Progenitor cell of endocrine pancreas (in vitro differentiated cells): ENCODE results near the gene SLC25A28. TPM values are rescaled to one million over a fixed set of nuclear protein-coding genes. Genes with fewer than 3 reads are reported as not detected.

Source experiments
- DNase-seq: peaks from one replicate; pipeline ENCODE4 v3.0.0; 2021; ENCODE audit warnings: low spot score; ENCODE audit not compliant: unreplicated experiment
- H3K27ac Mint-ChIP-seq: 2 replicates; pipeline ENCODE4 v1.8.0; 2021; ENCODE audit warnings: mild to moderate bottlenecking, moderate library complexity, mixed read lengths
- H3K27me3 Mint-ChIP-seq: 2 replicates; pipeline ENCODE4 v1.8.0; 2021; ENCODE audit warnings: mixed read lengths
- H3K36me3 Mint-ChIP-seq: 2 replicates; pipeline ENCODE4 v1.8.0; 2022; ENCODE audit warnings: mixed read lengths; ENCODE audit not compliant: insufficient read depth
- H3K4me1 Mint-ChIP-seq: 2 replicates; pipeline ENCODE4 v1.8.0; 2021; ENCODE audit warnings: low read depth, mixed read lengths
- H3K4me3 Mint-ChIP-seq: 2 replicates; pipeline ENCODE4 v1.8.0; 2021; ENCODE audit warnings: low read depth, mild to moderate bottlenecking, moderate library complexity, mixed read lengths
- H3K9me3 Mint-ChIP-seq: 2 replicates; pipeline ENCODE4 v1.8.0; 2021; ENCODE audit warnings: low read depth, mixed read lengths
- CTCF ChIP-seq: fragments of 200-600 bp; sonication (generic); IDR thresholded peaks from one replicate; pipeline ENCODE4 v1.5.0; 2021; ENCODE audit warnings: antibody characterized with exemption, mild to moderate bottlenecking; ENCODE audit not compliant: unreplicated experiment
- total RNA-seq: library from RNA; stranded (reverse); gene quantifications from 2 replicates; pipeline ENCODE4 v1.2.1, GENCODE V29; 2021

The SLC25A28 gene
- total RNA-seq, 1 donor from 2014 or later: 29.4 TPM

- H3K27ac Mint-ChIP-seq: no peak overlapping the region
- no peak overlapping the region for H3K4me3 Mint-ChIP-seq
- no peaks in the 10 kb centered on the region for H3K27me3 Mint-ChIP-seq
- H3K36me3 Mint-ChIP-seq: no peaks in the 10 kb centered on the region
- no peaks in the 10 kb centered on the region for H3K4me1 Mint-ChIP-seq
- DNase-seq: no peak
- H3K9me3 Mint-ChIP-seq: no peaks in the 10 kb centered on the region
- no peak for TF ChIP-seq CTCF
Measured at GRCh38 chr10:99610221-99610620, 10.0 kb downstream of the SLC25A28 start.

- H3K27ac Mint-ChIP-seq: no peak overlapping the region
- DNase-seq: no peak
- no peaks in the 10 kb centered on the region for H3K27me3 Mint-ChIP-seq
- TF ChIP-seq CTCF: no peak
- H3K4me1 Mint-ChIP-seq: no peaks in the 10 kb centered on the region
- H3K4me3 Mint-ChIP-seq: no peak overlapping the region
- H3K36me3 Mint-ChIP-seq: no peaks in the 10 kb centered on the region
- no peaks in the 10 kb centered on the region for H3K9me3 Mint-ChIP-seq
Measured at GRCh38 chr10:99609186-99609585, 11.1 kb downstream of the SLC25A28 start.

GRCh38 chr10:99605351-99605750 is 14.9 kb downstream of the SLC25A28 start:
- TF ChIP-seq CTCF: no peak
- peaks cover 8% of the 10 kb centered on the region for H3K9me3 Mint-ChIP-seq
- no peak overlapping the region for H3K4me3 Mint-ChIP-seq
- H3K4me1 Mint-ChIP-seq: no peaks in the 10 kb centered on the region
- H3K27ac Mint-ChIP-seq: no peak overlapping the region
- peaks cover 2% of the 10 kb centered on the region for H3K36me3 Mint-ChIP-seq
- H3K27me3 Mint-ChIP-seq: no peaks in the 10 kb centered on the region
- DNase-seq: no peak

- Mint-ChIP-seq H3K9me3 (peaks cover 8% of the 10 kb centered on the region), H3K27me3 (peaks cover 3% of the 10 kb centered on the region), H3K36me3 (peaks cover 2% of the 10 kb centered on the region), H3K4me1 (no peaks in the 10 kb centered on the region), H3K4me3 (no peak overlapping the region), H3K27ac (no peak overlapping the region)
- no peak for TF ChIP-seq CTCF
- no peak for DNase-seq
Measured at GRCh38 chr10:99604862-99605261, 15.4 kb downstream of the SLC25A28 start.

- Mint-ChIP-seq H3K9me3 (peaks cover 8% of the 10 kb centered on the region), H3K4me3 (no peak overlapping the region), H3K27me3 (peaks cover 23% of the 10 kb centered on the region), H3K27ac (no peak overlapping the region), H3K4me1 (no peaks in the 10 kb centered on the region), H3K36me3 (peaks cover 2% of the 10 kb centered on the region)
- no peak for DNase-seq
- no peak for TF ChIP-seq CTCF
Measured at GRCh38 chr10:99598781-99599509, 21.3 kb downstream of the SLC25A28 start.
